CD4-positive, alpha-beta T cell treated with Interleukin-17A for 4 hours (primary cell): ENCODE results near the gene UBXN2A.

Source experiments
- DNase-seq: peaks from one replicate; pipeline ENCODE4 v3.0.0-alpha.2; 2020; ENCODE audit warnings: mixed read lengths

UBXN2A gene

GRCh38 chr2:23939987-23940717 is at the start of gene UBXN2A:
Gene UBXN2A, plus strand, starts transcription at chr2:23940463. Its CDS starts 17,852 bp downstream, at chr2:23958315.
- DNase-seq = peak; percentile 82

GRCh38 chr2:23900133-23900532 is 40.1 kb upstream of the UBXN2A start:
- no peak for DNase-seq

GRCh38 chr2:23900541-23901322 is 39.5 kb upstream of the UBXN2A start:
- no peak for DNase-seq

GRCh38 chr2:23901966-23902846 is 38.1 kb upstream of the UBXN2A start:
- DNase-seq = no peak

- no peak for DNase-seq
These were observed 37.2 kb upstream of the UBXN2A start for GRCh38 chr2:23903034-23903433.

GRCh38 chr2:23904215-23904614 is 36.0 kb upstream of the UBXN2A start:
- no peak for DNase-seq

- no peak for DNase-seq
These were observed 35.6 kb upstream of the UBXN2A start for GRCh38 chr2:23904692-23905091.

GRCh38 chr2:23905155-23905554 is 35.1 kb upstream of the UBXN2A start:
- no peak for DNase-seq

- DNase-seq = no peak
These were observed 28.2 kb upstream of the UBXN2A start for GRCh38 chr2:23912054-23912453.

- DNase-seq = no peak
These were observed 24.9 kb upstream of the UBXN2A start for GRCh38 chr2:23915327-23915726.

- DNase-seq = peak; percentile 34
These were observed 23.4 kb upstream of the UBXN2A start for GRCh38 chr2:23916727-23917405.

GRCh38 chr2:23918837-23919489 is 21.3 kb upstream of the UBXN2A start:
- no peak for DNase-seq

- no peak for DNase-seq
These were observed 15.5 kb upstream of the UBXN2A start for GRCh38 chr2:23924589-23925359.

- peak; percentile 69 for DNase-seq
These were observed 14.5 kb upstream of the UBXN2A start for GRCh38 chr2:23925702-23926289.

- peak; percentile 36 for DNase-seq
These were observed 13.9 kb upstream of the UBXN2A start for GRCh38 chr2:23926290-23926749.

- DNase-seq = peak; percentile 94
These were observed 13.3 kb upstream of the UBXN2A start, which contains the start of gene ATAD2B for GRCh38 chr2:23926750-23927571. Gene ATAD2B, minus strand, starts transcription at chr2:23927123. Its CDS starts 353 bp downstream, at chr2:23926770.

- no peak for DNase-seq
These were observed 6.0 kb upstream of the UBXN2A start for GRCh38 chr2:23934259-23934658.

- peak; percentile 53 for DNase-seq
These were observed 706 bp downstream of the UBXN2A start for GRCh38 chr2:23940718-23941620.
